GM12878 (cell line): ENCODE measurements around the gene NOC4L. TPM values are rescaled to one million over a fixed set of nuclear protein-coding genes. Genes with fewer than 3 reads are reported as not detected.

ENCODE experiments used
- ATAC-seq: fragments of 200-7000 bp; cut with Tn5 transposase; 3 replicates; pipeline ENCODE4 v1.9.1; 2020; ENCODE audit warnings: mild to moderate bottlenecking, moderate library complexity
- BruUV-seq: library from RNA; stranded (reverse); fragments of 400-500 nt; replicated peaks from 2 replicates; lab custom pipeline; 2021; lab: Mats Ljungman, UMichigan
- CTCF ChIA-PET: fragments of 300-600 bp; sonication (Branson Sonifier 250); formaldehyde crosslinking; extraction: SDS; loops from one replicate; lab custom pipeline; 2021; ENCODE audit warnings: inconsistent platforms; lab: Yijun Ruan, JAX
- POLR2A ChIA-PET: fragments of 350-600 bp; formaldehyde crosslinking; extraction: SDS; loops from one replicate; lab custom pipeline; 2021; ENCODE audit warnings: inconsistent platforms; lab: Charles Lee
- RAD21 ChIA-PET: fragments of 300-600 bp; sonication (Branson Sonifier 250); formaldehyde crosslinking; loops from one replicate; lab custom pipeline; 2023; ENCODE audit warnings: antibody characterized with exemption; ENCODE audit not compliant: unreplicated experiment; lab: Charles Lee
- SMC1A ChIA-PET: fragments of 300-600 bp; sonication (Branson Sonifier 250); formaldehyde crosslinking; loops from one replicate; lab custom pipeline; 2023; ENCODE audit not compliant: unreplicated experiment, uncharacterized antibody; lab: Charles Lee
- DNase-seq: peaks from one replicate; pipeline ENCODE4 v3.0.0-alpha.2; 2011; ENCODE audit warnings: low read depth, low spot score
- FAIRE-seq: peaks from 3 replicates; lab custom pipeline; 2011; peaks lifted over from hg19 to GRCh38; lab: Jason Lieb, UNC
- H2AFZ ChIP-seq: 2 replicates; pipeline ENCODE4 v1.6.0; 2011; ENCODE audit warnings: low read depth, low read length, control low read depth; ENCODE audit not compliant: control insufficient read depth
- H3K27ac ChIP-seq: 2 replicates; pipeline ENCODE4 v1.5.1; 2011; ENCODE audit warnings: control low read depth; ENCODE audit not compliant: control insufficient read depth, insufficient read depth
- H3K27me3 ChIP-seq, 2 experiments: replicated peaks in 1 of 2; 2 replicates each; pipeline versions ENCODE4 v1.6.0 to v1.6.1; 2011; ENCODE audit warnings: low read length in 1 of 2; ENCODE audit not compliant: control insufficient read depth in 2 of 2, insufficient read depth in 2 of 2
- H3K36me3 ChIP-seq, 2 experiments: 2 replicates each; pipeline ENCODE4 v1.5.1; 2011; ENCODE audit warnings: low read length in 1 of 2; ENCODE audit not compliant: control insufficient read depth in 2 of 2, insufficient read depth in 2 of 2
- H3K4me1 ChIP-seq: 2 replicates; pipeline ENCODE4 v1.6.1; 2011; ENCODE audit warnings: mild to moderate bottlenecking, low read length, moderate library complexity, mixed read lengths; ENCODE audit not compliant: control insufficient read depth, insufficient read depth
- H3K4me2 ChIP-seq: 2 replicates; pipeline ENCODE4 v1.6.0; 2011; ENCODE audit warnings: control low read depth; ENCODE audit not compliant: control insufficient read depth, insufficient read depth
- H3K4me3 ChIP-seq: fragments of 200-600 bp; sonication (generic); 2 replicates; pipeline ENCODE4 v1.5.1; 2016
- H3K79me2 ChIP-seq: 2 replicates; pipeline ENCODE4 v1.6.0; 2011; ENCODE audit warnings: low read length; ENCODE audit not compliant: control insufficient read depth, insufficient read depth
- H3K9ac ChIP-seq: 2 replicates; pipeline ENCODE4 v1.8.0; 2011; ENCODE audit warnings: low read length, control low read depth, mixed read lengths; ENCODE audit not compliant: control insufficient read depth, insufficient read depth
- H3K9me3 ChIP-seq: replicated peaks from 3 replicates; pipeline ENCODE4 v1.5.1; 2011; ENCODE audit warnings: mild to moderate bottlenecking, low read length; ENCODE audit not compliant: control insufficient read depth, insufficient read depth
- H4K20me1 ChIP-seq: 2 replicates; pipeline ENCODE4 v1.6.0; 2011; ENCODE audit not compliant: control insufficient read depth, insufficient read depth
- BCLAF1 ChIP-seq: fragments of 450-650 bp; IDR thresholded peaks from 2 replicates; pipeline ENCODE4 v1.6.1; 2017; ENCODE audit warnings: antibody characterized with exemption, mild to moderate bottlenecking, moderate library complexity
- HSF1 ChIP-seq: fragments of 150-350 bp; IDR thresholded peaks from 2 replicates; pipeline ENCODE4 v1.6.1; 2014; ENCODE audit warnings: mild to moderate bottlenecking, low read depth, low read length
- LARP7 ChIP-seq: fragments of 450-650 bp; IDR thresholded peaks from 2 replicates; pipeline ENCODE4 v1.6.1; 2017; ENCODE audit warnings: mild to moderate bottlenecking
- MAX ChIP-seq: IDR thresholded peaks from 2 replicates; pipeline ENCODE4 v1.6.1; 2012; ENCODE audit warnings: low read depth, low read length, improper control_type of control experiment
- MTA3 ChIP-seq: IDR thresholded peaks from 2 replicates; pipeline ENCODE4 v1.6.1; 2012; ENCODE audit warnings: low read length, inconsistent platforms, borderline replicate concordance
- PAX5 ChIP-seq: IDR thresholded peaks from 2 replicates; pipeline ENCODE4 v1.6.1; 2011; ENCODE audit warnings: low read depth, low read length, borderline replicate concordance
- RAD51 ChIP-seq: fragments of 450-650 bp; IDR thresholded peaks from 2 replicates; pipeline ENCODE4 v1.6.1; 2016; ENCODE audit warnings: moderate library complexity, mild to moderate bottlenecking, inconsistent platforms
- SKIL ChIP-seq: fragments of 450-650 bp; IDR thresholded peaks from 2 replicates; pipeline ENCODE4 v1.6.1; 2017; ENCODE audit warnings: mild to moderate bottlenecking, low read depth, inconsistent platforms; ENCODE audit not compliant: poor library complexity, severe bottlenecking
- TBL1XR1 ChIP-seq: IDR thresholded peaks from 2 replicates; pipeline ENCODE4 v1.6.1; 2012; ENCODE audit warnings: low read depth, low read length, improper control_type of control experiment
- USF2 ChIP-seq: IDR thresholded peaks from 2 replicates; pipeline ENCODE4 v1.6.1; 2011; ENCODE audit warnings: low read depth, low read length, improper control_type of control experiment, borderline replicate concordance
- ZNF622 ChIP-seq: fragments of 450-650 bp; IDR thresholded peaks from 2 replicates; pipeline ENCODE4 v1.6.1; 2017; ENCODE audit warnings: mild to moderate bottlenecking, inconsistent platforms
- ZSCAN29 ChIP-seq: fragments of 450-650 bp; IDR thresholded peaks from 2 replicates; pipeline ENCODE4 v1.6.1; 2017; ENCODE audit warnings: mild to moderate bottlenecking, moderate library complexity
- WGBS: methylation state at CpG from one replicate; pipeline ENCODE4 v1.1.6; 2016; ENCODE audit warnings: low lambda C conversion rate; ENCODE audit not compliant: insufficient replicate concordance, insufficient coverage; ENCODE audit errors: missing lambda C conversion rate; 5-methylcytosine and 5-hydroxymethylcytosine counted together
- in situ Hi-C: fragments of 300-500 bp; cut with MboI; formaldehyde crosslinking; loops from 9 replicates; pipeline ENCODE4 v1.14.3; 2018; ENCODE audit warnings: mixed read lengths
- intact Hi-C: fragments of 100-400 bp; cut with micrococcal nuclease; formaldehyde crosslinking; loops from one replicate; pipeline ENCODE4 v1.14.2; 2022; ENCODE audit not compliant: unreplicated experiment
- polyA plus RNA-seq, 11 experiments: library from polyadenylated mRNA; depleted of rRNA in 4 of 11; unstranded in 6 of 11; stranded (reverse) in 5 of 11; fragments of >200 nt; fragmentation: Nextera tagmentation in 4 of 11; fragmentation: Illumina TruSeq in 1 of 11; extraction: Ambion mirVana in 4 of 11; extraction: Trizol in 1 of 11; gene quantifications; 1 replicate in 1 of 11; 2 replicates in 10 of 11; pipeline versions ENCODE4 v1.2.1 to v1.2.3, GENCODE V29; 2011 to 2016; ENCODE audit warnings: inconsistent platforms in 2 of 11, missing spikeins in 2 of 11, low read depth in 1 of 11
- total RNA-seq, 4 experiments: library from RNA; depleted of rRNA in 3 of 4; stranded (reverse); fragments of >200 nt in 3 of 4; fragmentation: Illumina TruSeq in 1 of 4; extraction: Trizol in 1 of 4; gene quantifications; 2 replicates each; pipeline versions ENCODE4 v1.2.1 to v1.2.3, GENCODE V29; 2013 to 2021

Gene NOC4L
- total and polyA plus RNA-seq, 10 of the 15 experiments (the other 5 are each of a cell fraction or from before 2014, with no cell fraction given) = 0.72 to 68.2 (median 15.2) TPM

GRCh38 chr12:132100306-132101065 lies 43.8 kb upstream of the NOC4L start:
- Histone ChIP-seq H2AFZ (no peak overlapping the region), H3K27ac (no peak overlapping the region), H4K20me1 (no peaks in the 10 kb centered on the region), H3K4me1 (no peaks in the 10 kb centered on the region), H3K4me3 (no peak overlapping the region), H3K9me3 (no peaks in the 10 kb centered on the region), H3K79me2 (no peaks in the 10 kb centered on the region), H3K36me3 (peaks cover 0 to 7% of the 10 kb centered on the region in 2 experiments; a peak in 3 of 4 replicates), H3K9ac (no peak overlapping the region), H3K4me2 (no peak overlapping the region), H3K27me3 (no peaks in the 10 kb centered on the region)
- no peak for ATAC-seq
- no peak for FAIRE-seq
- ChIA-PET POLR2A (no interaction called here), RAD21 (no interaction called here), SMC1A (no interaction called here), CTCF (no interaction called here)
- intact Hi-C loops = no loop called here
- 98% methylated on average over 13 of the region's 13 CpGs for WGBS
- BruUV-seq = no TSS peak
- TF ChIP-seq BCLAF1 = no peak
- no peak for TF ChIP-seq ZSCAN29
- TF ChIP-seq HSF1 = no peak
- TF ChIP-seq TBL1XR1 = no peak
- TF ChIP-seq MAX = no peak
- no peak for TF ChIP-seq USF2
- no peak for TF ChIP-seq RAD51
- TF ChIP-seq MTA3 = no peak
- TF ChIP-seq ZNF622 = no peak
- TF ChIP-seq SKIL = no peak
- no peak for TF ChIP-seq LARP7
- no peak for TF ChIP-seq PAX5
- in situ Hi-C loops = no loop called here
- DNase-seq = no peak
